Measurements from ENCODE around the gene ZNF330.
"Not testable (repeated sequence)": the region's sequence is repeated elsewhere in the genome, so short reads cannot be mapped to it uniquely, and the experiment has no call there.

The ZNF330 gene

GRCh38 chr4:141220691-141221659, at the start of gene ZNF330:
Gene ZNF330 (plus strand): TSS chr4:141220895. CDS start chr4:141222372, 1,477 bp downstream.
- peak; percentile 85 for DNase-seq (ENCODE audit: low read depth)

GRCh38 chr4:141174457-141174856, 46.2 kb upstream of the ZNF330 start:
- no peak for DNase-seq (ENCODE audit: low read depth)

- DNase-seq (ENCODE audit: low read depth): no peak
These were observed 43.5 kb upstream of the ZNF330 start for GRCh38 chr4:141177171-141177570.

GRCh38 chr4:141179474-141180373, 41.0 kb upstream of the ZNF330 start:
- DNase-seq (ENCODE audit: low read depth): no peak

- DNase-seq (ENCODE audit: low read depth): no peak
These were observed 39.5 kb upstream of the ZNF330 start for GRCh38 chr4:141180991-141181761.

- not testable (repeated sequence) for DNase-seq (ENCODE audit: low read depth)
These were observed 37.2 kb upstream of the ZNF330 start for GRCh38 chr4:141183491-141183890.

GRCh38 chr4:141192564-141192963, 28.1 kb upstream of the ZNF330 start:
- no peak for DNase-seq (ENCODE audit: low read depth)

- no peak for DNase-seq (ENCODE audit: low read depth)
These were observed 27.1 kb upstream of the ZNF330 start for GRCh38 chr4:141193516-141194034.

- DNase-seq (ENCODE audit: low read depth): no peak
These were observed 25.5 kb upstream of the ZNF330 start for GRCh38 chr4:141195095-141195707.

GRCh38 chr4:141196227-141196933, 24.3 kb upstream of the ZNF330 start:
- DNase-seq (ENCODE audit: low read depth): no peak

- DNase-seq (ENCODE audit: low read depth): no peak
These were observed 12.7 kb upstream of the ZNF330 start for GRCh38 chr4:141207961-141208360.

- no peak for DNase-seq (ENCODE audit: low read depth)
These were observed 10.5 kb upstream of the ZNF330 start for GRCh38 chr4:141210168-141210567.

GRCh38 chr4:141213550-141213991, 7.1 kb upstream of the ZNF330 start:
- DNase-seq (ENCODE audit: low read depth): no peak

GRCh38 chr4:141215030-141215429, 5.7 kb upstream of the ZNF330 start:
- DNase-seq (ENCODE audit: low read depth): no peak

- no peak for DNase-seq (ENCODE audit: low read depth)
These were observed 4.5 kb upstream of the ZNF330 start for GRCh38 chr4:141216002-141216761.

GRCh38 chr4:141220271-141220670, 424 bp upstream of the ZNF330 start:
- DNase-seq (ENCODE audit: low read depth): no peak

GRCh38 chr4:141223418-141223817, 2.7 kb downstream of the ZNF330 start:
- DNase-seq (ENCODE audit: low read depth): no peak

- not testable (repeated sequence) for DNase-seq (ENCODE audit: low read depth)
These were observed 6.6 kb downstream of the ZNF330 start for GRCh38 chr4:141227280-141227679.

GRCh38 chr4:141229408-141230101, 8.9 kb downstream of the ZNF330 start:
- DNase-seq (ENCODE audit: low read depth): no peak
